GM19035 (cell line): ENCODE data around the gene RABGGTA.
A peak's percentile ranks its signal among the peaks of the same experiment; 100 is the strongest.

Experiments used
- ATAC-seq: cut with Tn5 transposase; IDR thresholded peaks from one replicate; pipeline ENCODE4 v1.9.1; 2021; ENCODE audit not compliant: unreplicated experiment

The RABGGTA gene

DNA sequence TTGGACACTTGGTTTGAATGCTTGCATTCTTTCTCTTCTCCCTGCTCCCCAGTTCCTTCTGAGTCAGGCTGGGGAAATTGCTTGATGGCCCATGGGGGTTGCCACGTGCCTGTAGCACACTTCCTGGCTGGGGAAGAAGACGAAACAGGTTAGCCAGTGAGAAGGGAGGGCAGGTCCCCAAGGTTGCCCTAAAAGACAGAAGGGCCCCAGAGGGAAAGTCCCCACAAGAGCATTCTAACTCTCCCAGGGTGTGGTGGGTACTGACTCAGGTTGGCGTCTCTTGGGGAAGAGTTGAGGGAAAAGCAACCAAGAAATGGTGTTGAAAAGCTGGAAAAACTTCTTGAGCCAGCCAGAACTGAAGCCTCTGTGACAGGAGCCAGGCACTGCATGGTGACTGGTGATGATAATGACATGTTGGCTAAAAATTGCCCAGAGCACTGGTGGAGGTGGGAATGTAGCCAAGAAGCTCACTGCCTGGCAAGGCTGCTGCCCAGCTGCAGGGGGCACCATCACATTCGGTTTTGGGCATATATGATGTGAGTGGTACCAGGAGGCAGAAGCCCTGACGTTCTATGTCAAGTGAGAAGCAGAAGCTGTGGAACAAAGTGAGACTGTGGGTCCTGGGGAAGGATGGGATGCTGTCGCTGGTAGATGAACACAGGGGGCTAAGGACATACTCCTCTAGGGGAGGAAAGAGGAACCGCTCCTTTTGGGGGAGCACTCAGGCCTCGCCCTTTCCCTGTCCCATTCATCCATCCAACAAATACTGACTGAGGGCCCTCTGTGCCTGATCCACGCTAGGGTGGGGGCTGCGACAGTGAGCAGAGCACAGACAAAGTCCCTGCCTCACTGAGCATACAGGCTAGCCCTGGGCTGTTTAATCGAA is 8.1 kb upstream of the RABGGTA start:
- ATAC-seq: peak; percentile 48

- no peak for ATAC-seq
Measured at GRCh38 chr14:24278424-24278823, 7.0 kb upstream of the RABGGTA start.

DNA sequence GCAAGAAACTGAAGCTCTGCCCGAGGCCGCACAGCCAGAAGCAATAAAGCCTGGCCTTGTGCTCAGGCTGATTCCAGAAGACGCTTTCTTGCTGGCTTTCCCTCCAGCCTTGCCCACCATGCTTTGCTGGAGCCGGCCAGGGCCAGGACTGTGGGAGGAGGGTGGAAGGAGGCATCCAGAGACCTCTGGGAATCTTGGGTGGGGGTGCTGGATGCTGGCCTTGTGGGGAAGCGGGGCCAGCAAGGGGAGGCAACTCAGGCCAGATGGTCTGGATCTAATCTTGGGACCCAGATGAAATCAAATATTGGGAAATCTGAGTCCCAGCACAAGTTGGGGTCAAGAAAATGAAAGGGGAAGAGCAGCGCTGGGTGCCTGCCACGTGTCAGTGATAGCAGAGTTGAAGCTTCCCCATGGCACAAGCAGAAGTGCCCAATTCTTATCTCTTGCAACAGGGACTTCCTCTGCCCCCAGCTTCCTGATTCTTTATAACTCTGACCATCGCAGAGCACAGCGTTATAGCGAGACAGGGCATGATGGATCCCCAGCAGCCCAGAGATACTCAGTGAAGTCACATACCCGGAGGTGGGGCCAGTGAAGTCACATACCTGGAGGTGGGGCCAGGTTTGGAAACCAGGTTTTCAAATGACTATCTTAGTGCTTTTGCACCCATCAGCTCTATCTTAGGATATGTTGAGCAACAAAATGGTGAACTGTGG is 6.4 kb upstream of the RABGGTA start:
- no peak for ATAC-seq

DNA sequence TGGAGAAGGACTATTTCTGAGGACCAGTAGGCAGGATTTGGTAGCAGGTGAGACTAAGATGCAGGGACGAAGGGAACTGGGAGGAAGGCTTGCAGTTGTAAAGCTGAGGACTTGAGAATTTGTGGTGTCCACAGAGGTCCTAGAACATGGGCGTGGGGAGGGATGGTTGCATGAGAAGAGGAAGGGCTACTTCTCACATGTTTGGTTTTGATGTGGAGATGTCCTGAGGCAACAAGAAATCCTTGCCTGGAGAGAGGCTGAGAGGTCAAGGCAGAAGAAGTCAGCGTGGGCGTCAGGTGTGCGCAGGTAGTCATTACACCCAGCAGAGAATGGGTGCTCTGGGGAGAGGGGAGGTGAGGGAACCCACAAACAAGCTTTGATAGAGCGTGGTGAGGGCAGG is 5.7 kb upstream of the RABGGTA start:
- ATAC-seq: no peak

DNA sequence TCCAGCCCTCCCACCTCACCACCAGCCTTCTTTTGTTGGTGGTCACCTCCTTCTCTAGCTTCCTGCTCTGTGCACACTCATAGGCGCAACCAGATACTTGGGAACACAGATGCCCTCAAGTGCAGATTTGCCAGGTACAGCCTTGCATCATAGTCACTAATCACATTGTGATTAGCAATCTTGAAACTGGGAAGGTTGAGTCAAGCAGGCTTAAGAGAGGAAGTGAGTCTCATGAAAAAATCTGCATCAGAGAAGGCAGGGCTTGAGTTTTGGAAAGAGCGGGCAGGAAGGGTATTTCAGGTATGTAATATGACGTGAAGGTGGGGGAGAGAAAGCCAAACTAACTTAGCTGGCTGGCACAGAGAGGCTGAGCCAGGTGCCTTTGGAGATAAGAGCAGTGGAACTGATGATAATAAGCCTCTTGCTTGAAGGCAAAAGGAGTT is 2.7 kb upstream of the RABGGTA start:
- no peak for ATAC-seq

GRCh38 chr14:24273422-24273998 is 2.1 kb upstream of the RABGGTA start:
- ATAC-seq: no peak

DNA sequence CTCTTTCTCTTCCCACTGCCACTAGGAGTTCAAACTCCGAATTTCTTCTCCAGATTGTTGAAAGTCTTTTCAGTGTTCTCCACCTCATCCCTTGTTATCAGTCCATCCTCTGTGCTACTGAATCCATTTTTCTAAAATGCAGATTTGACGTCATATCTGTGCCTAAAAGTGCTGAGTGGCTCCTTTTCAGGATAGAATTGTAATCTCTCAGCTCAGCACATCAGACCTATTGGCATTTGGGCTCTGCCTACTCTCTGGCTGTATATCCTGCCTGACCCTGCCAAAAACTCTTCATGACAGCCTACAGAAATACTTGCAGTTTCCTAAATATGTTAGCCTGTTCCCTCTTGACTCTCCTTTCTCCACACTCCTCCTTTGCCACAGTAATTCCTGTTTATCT is 1.1 kb upstream of the RABGGTA start:
- ATAC-seq: no peak

- no peak for ATAC-seq
Measured at GRCh38 chr14:24271834-24272263, 452 bp upstream of the RABGGTA start.

DNA sequence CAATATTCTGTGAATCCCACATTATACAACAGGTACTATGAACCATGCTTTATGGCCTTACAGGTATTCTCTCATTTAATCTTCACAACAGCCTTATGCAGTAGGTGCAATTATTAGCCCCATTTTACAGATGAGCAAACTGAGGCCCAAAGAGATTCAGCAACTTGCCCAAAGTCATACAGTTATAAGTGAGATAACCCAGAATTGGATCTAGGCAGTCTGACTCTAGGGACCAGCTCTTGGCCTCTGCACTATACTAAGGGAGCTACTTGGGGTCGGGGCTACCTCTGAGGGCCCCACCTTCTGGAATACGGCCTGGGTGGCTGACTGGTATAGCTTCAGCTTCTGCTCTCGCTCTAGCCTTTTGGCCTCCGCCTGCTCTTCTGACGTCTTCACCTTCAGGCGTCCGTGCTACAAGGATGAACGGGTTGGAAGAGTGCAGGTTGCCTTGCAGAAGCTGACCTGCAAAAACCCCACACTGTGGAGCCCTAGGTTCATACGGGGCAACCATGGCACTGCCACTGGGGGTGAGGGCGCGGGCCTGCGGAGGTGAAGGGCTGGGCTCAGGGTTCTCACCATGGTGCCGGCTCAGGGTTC is 762 bp downstream of the RABGGTA start:
- ATAC-seq: no peak

DNA sequence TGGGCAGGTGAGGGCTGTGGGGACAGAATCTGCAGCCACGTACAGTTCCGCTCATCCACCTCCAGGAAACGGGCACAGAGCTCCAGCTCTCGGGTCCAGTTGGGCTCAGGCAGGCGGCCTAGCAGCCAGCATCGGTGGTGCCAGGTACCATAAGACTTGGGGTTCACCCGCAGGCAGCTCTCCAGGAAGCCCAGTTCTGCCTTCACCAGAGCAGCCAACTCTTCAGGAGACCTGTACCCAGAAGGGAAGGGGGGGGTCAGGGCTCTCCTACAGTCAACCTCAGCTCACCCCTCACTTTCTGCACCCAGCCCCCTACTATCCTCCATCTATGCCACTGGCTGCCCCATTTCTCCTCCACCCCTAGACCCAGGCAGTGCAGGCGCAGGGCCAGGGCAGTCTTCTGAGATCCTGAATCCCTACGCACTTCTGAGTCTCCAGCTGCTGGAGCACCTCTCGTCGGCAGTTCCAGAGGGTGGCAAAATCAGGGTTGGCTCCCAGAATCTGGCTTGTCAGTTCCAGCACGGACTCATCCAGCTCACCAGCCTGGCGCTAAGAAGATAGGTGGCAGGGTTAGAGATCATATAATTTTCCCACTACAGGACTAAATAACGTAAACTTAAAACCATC is 1.4 kb downstream of the RABGGTA start:
- no peak for ATAC-seq

- ATAC-seq: no peak
Measured at GRCh38 chr14:24269368-24269767, 2.0 kb downstream of the RABGGTA start.

- ATAC-seq: no peak
Measured at GRCh38 chr14:24268225-24268624, 3.2 kb downstream of the RABGGTA start.

- no peak for ATAC-seq
Measured at GRCh38 chr14:24267516-24267915, 3.9 kb downstream of the RABGGTA start.

GRCh38 chr14:24266344-24267244 is 4.8 kb downstream of the RABGGTA start:
- no peak for ATAC-seq

DNA sequence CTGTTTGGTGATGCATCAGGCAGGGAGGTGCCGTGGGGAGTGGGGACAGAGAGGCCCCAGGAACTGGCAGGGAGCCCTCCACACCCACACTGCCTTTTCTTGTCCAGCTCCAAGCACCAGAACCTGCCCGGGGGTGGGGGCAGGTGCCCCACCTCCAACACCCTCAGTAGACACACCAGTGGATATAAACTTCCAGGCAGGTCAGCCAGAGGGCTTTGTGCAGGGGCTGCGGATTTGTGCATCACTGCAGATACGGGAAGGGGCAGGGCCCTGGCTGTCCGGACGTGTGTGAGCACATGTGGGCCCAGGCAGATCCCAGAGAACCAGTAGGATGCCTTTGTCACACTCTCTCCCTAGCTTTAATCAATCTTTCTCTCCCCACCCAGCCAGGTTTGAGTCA is 7.1 kb downstream of the RABGGTA start:
- no peak for ATAC-seq

- ATAC-seq: no peak
Measured at GRCh38 chr14:24263848-24264247, 7.5 kb downstream of the RABGGTA start.

- no peak for ATAC-seq
Measured at GRCh38 chr14:24262821-24263733, 8.3 kb downstream of the RABGGTA start, which contains the start of gene TGM1. Gene TGM1 (minus strand): TSS chr14:24263177. CDS start chr14:24262352, 825 bp downstream.

GRCh38 chr14:24261969-24262327 is 9.4 kb downstream of the RABGGTA start:
- no peak for ATAC-seq
